ENCODE data around the gene CEACAM19.

- no peak for TF ChIP-seq CTCF (IDR thresholded peaks at IDR 0.05; ENCODE audit: control extremely low read depth in 1 of 3, insufficient read depth in 1 of 3, low read depth in 1 of 3, low read length in 3 of 3)
- TF ChIP-seq CREB1 (IDR thresholded peaks at IDR 0.05) = no peak
- no peak for TF ChIP-seq BACH1 (IDR thresholded peaks at IDR 0.05; ENCODE audit: low read length)
Measured at GRCh38 chr19:44708940-44709339, 37.7 kb downstream of the CEACAM19 start.
